K562 (cell line): ENCODE results near the gene CDK11A. TPM values are rescaled to one million over a fixed set of nuclear protein-coding genes. Genes with fewer than 3 reads are reported as not detected.
"Not testable (repeated sequence)": the region's sequence is repeated elsewhere in the genome, so short reads cannot be mapped to it uniquely, and the experiment has no call there.

Experiments
- ATAC-seq: fragments of 200-7000 bp; cut with Tn5 transposase; 3 replicates; pipeline ENCODE4 v1.9.1; 2020; ENCODE audit warnings: moderate library complexity
- BruUV-seq: library from RNA; stranded (reverse); fragments of 400-500 nt; replicated peaks from 2 replicates; lab custom pipeline; 2021; lab: Mats Ljungman, UMichigan
- CTCF ChIA-PET: fragments of 300-600 bp; formaldehyde crosslinking; extraction: SDS; loops from one replicate; lab custom pipeline; 2021; ENCODE audit warnings: low intra/inter-chr PET ratio; lab: Yijun Ruan, JAX
- POLR2A ChIA-PET: fragments of 300-600, 350-650 bp; sonication (Branson Sonifier 250); formaldehyde crosslinking; extraction: SDS; loops from one replicate; lab custom pipeline; 2021; ENCODE audit warnings: antibody characterized with exemption, inconsistent platforms; lab: Yijun Ruan, JAX
- DNase-seq, 4 experiments: peaks; one replicate each; pipeline versions ENCODE4 v3.0.0 to v3.0.0-alpha.2; 2011 to 2018; ENCODE audit warnings: low spot score in 3 of 4, mixed read lengths in 3 of 4; ENCODE audit errors: extremely low read depth in 1 of 4
- FAIRE-seq: peaks from 2 replicates; lab custom pipeline; 2011; peaks lifted over from hg19 to GRCh38; lab: Jason Lieb, UNC
- H2AFZ ChIP-seq: 2 replicates; pipeline ENCODE4 v1.6.0; 2011; ENCODE audit warnings: low read depth, low read length, control low read depth, inconsistent platforms
- H3K27ac ChIP-seq: fragments of 200-600 bp; 3 replicates; pipeline ENCODE4 v1.8.0; 2011; ENCODE audit warnings: low read depth, mild to moderate bottlenecking, control low read depth, inconsistent platforms, low read length, moderate library complexity, mixed read lengths; ENCODE audit errors: extremely low read depth
- H3K27me3 ChIP-seq, 2 experiments: fragments of 300-600 bp in 1 of 2; 2 replicates in 1 of 2; 3 replicates in 1 of 2; pipeline versions ENCODE4 v1.6.0 to v1.8.0; 2011; ENCODE audit warnings: inconsistent platforms in 2 of 2, low read length in 2 of 2, mild to moderate bottlenecking in 1 of 2, mixed read lengths in 1 of 2, moderate library complexity in 1 of 2; ENCODE audit not compliant: control insufficient read depth in 2 of 2, insufficient read depth in 2 of 2
- H3K36me3 ChIP-seq: fragments of 300-600 bp; 3 replicates; pipeline ENCODE4 v1.8.0; 2011; ENCODE audit warnings: mild to moderate bottlenecking, low read length, inconsistent platforms; ENCODE audit not compliant: control insufficient read depth, insufficient read depth
- H3K4me1 ChIP-seq, 2 experiments: fragments of 200-600 bp in 1 of 2; replicated peaks in 1 of 2; 2 replicates in 1 of 2; 3 replicates in 1 of 2; pipeline versions ENCODE4 v1.5.1 to v1.8.0; 2011; ENCODE audit warnings: inconsistent platforms in 2 of 2, low read length in 2 of 2, mild to moderate bottlenecking in 1 of 2, mixed read lengths in 1 of 2, moderate library complexity in 1 of 2; ENCODE audit not compliant: control insufficient read depth in 2 of 2, insufficient read depth in 2 of 2
- H3K4me2 ChIP-seq: 2 replicates; pipeline ENCODE4 v1.6.1; 2011; ENCODE audit warnings: low read length, control low read depth, inconsistent platforms, mixed read lengths; ENCODE audit not compliant: insufficient read depth
- H3K4me3 ChIP-seq: fragments of 200-600 bp; sonication (generic), shearing (Covaris generic); 2 replicates; pipeline ENCODE4 v1.5.1; 2016; ENCODE audit warnings: control low read depth, inconsistent platforms
- H3K79me2 ChIP-seq: fragments of 200-600 bp; 3 replicates; pipeline ENCODE4 v1.8.0; 2011; ENCODE audit warnings: low read length, inconsistent platforms; ENCODE audit not compliant: control insufficient read depth, insufficient read depth
- H3K9ac ChIP-seq, 2 experiments: 2 replicates each; pipeline versions ENCODE4 v1.6.0 to v1.6.1; 2011; ENCODE audit warnings: low read depth in 2 of 2, low read length in 2 of 2, control low read depth in 1 of 2, inconsistent platforms in 1 of 2, mild to moderate bottlenecking in 1 of 2, mixed read lengths in 1 of 2; ENCODE audit not compliant: insufficient read depth in 1 of 2
- H3K9me1 ChIP-seq: one replicate; pipeline ENCODE4 v1.6.0; 2011; ENCODE audit warnings: inconsistent platforms, mild to moderate bottlenecking, low read length, moderate library complexity; ENCODE audit not compliant: control insufficient read depth, insufficient read depth
- H3K9me3 ChIP-seq: replicated peaks from 2 replicates; pipeline ENCODE4 v1.5.1; 2011; ENCODE audit warnings: low read depth, low read length, inconsistent platforms; ENCODE audit not compliant: control insufficient read depth, insufficient read depth
- H4K20me1 ChIP-seq: replicated peaks from 2 replicates; pipeline ENCODE4 v1.6.1; 2011; ENCODE audit warnings: low read length, inconsistent platforms, mixed read lengths; ENCODE audit not compliant: control insufficient read depth, insufficient read depth
- RBFOX2 ChIP-seq: fragments of 200-400 bp; formaldehyde crosslinking; IDR thresholded peaks from 2 replicates; pipeline ENCODE4 v1.6.1; 2017; ENCODE audit warnings: low read depth, mild to moderate bottlenecking, low read length, moderate library complexity
- WGBS: fragments of 100-300 bp; shearing (Covaris generic); methylation state at CpG from one replicate; pipeline ENCODE4 v1.1.6; 2016; ENCODE audit warnings: low coverage, mixed read lengths; ENCODE audit not compliant: insufficient coverage; ENCODE audit errors: missing lambda C conversion rate; 5-methylcytosine and 5-hydroxymethylcytosine counted together
- in situ Hi-C: fragments of 300-500 bp; cut with MboI; formaldehyde crosslinking; loops from 4 replicates; pipeline ENCODE4 v1.15.0; 2018; ENCODE audit warnings: inconsistent platforms, mixed read lengths
- intact Hi-C: fragments of 100-400 bp; cut with micrococcal nuclease; formaldehyde crosslinking; loops from 2 replicates; pipeline ENCODE4 v1.14.2; 2022
- polyA plus RNA-seq, 8 experiments: library from polyadenylated mRNA; depleted of rRNA in 4 of 8; stranded (reverse) in 5 of 8; unstranded in 3 of 8; fragments of >200 nt; fragmentation: Nextera tagmentation in 2 of 8; fragmentation: Illumina TruSeq in 1 of 8; extraction: Ambion mirVana in 2 of 8; extraction: Trizol in 1 of 8; gene quantifications; 2 replicates each; pipeline versions ENCODE4 v1.2.1 to v1.2.3, GENCODE V29; 2011 to 2014; ENCODE audit warnings: inconsistent platforms in 1 of 8, missing spikeins in 1 of 8
- total RNA-seq, 7 experiments: library from RNA; depleted of rRNA in 6 of 7; stranded (reverse); fragments of >200 nt in 6 of 7; fragmentation: Illumina TruSeq in 2 of 7; extraction: Trizol in 2 of 7; gene quantifications; 2 replicates each; pipeline versions ENCODE4 v1.2.1 to v1.2.3, GENCODE V29; 2011 to 2021; ENCODE audit warnings: low replicate concordance in 1 of 7

The CDK11A gene
- total and polyA plus RNA-seq, 9 of the 15 experiments (the other 6 are each of a cell fraction or from before 2014, with no cell fraction given) = 4.5 to 71.0 (median 43.9) TPM

GRCh38 chr1:1707241-1707640 is 16.9 kb downstream of the CDK11A start:
- H3K79me2 ChIP-seq, H3K4me2 ChIP-seq, H3K4me3 ChIP-seq, DNase-seq, H3K9ac ChIP-seq, H3K27ac ChIP-seq, POLR2A ChIA-PET, H3K9me1 ChIP-seq, H3K27me3 ChIP-seq, FAIRE-seq, ATAC-seq, CTCF ChIA-PET, H3K9me3 ChIP-seq, H3K4me1 ChIP-seq, intact Hi-C loops, H4K20me1 ChIP-seq, in situ Hi-C loops, BruUV-seq, H2AFZ ChIP-seq: not testable (repeated sequence)
- TF ChIP-seq RBFOX2 = 0 out of 2 replicates have a peak, but pooled peaks have one; percentile 14
- H3K36me3 ChIP-seq = peaks cover 18% of the 10 kb centered on the region; the same call in 1 of the 3 replicates
- 97% methylated on average over 5 of the region's 23 CpGs for WGBS

DNA sequence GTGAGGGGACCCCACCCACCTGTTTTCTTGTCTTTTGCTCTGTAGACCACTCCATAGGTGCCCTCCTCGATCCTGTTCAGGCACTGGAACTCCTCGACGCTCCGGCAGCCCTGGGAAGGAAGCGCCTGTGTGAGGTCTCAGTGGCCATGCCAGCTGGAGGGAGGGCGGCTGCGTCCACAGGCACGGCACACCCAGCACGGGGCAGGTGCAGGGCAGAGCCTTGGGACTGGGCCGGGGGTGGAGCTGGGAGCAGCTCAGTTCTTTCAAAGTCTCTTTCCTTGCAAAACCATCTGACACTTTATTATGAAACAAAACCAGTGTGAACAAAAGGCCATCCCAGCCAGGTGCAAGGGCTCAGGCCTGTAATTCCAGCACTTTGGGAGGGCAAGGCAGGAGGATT is 18.5 kb downstream of the CDK11A start:
- ATAC-seq, H3K27ac ChIP-seq, H4K20me1 ChIP-seq, POLR2A ChIA-PET, H3K27me3 ChIP-seq, FAIRE-seq, intact Hi-C loops, H2AFZ ChIP-seq, H3K9ac ChIP-seq, H3K4me3 ChIP-seq, CTCF ChIA-PET, H3K9me3 ChIP-seq, H3K4me1 ChIP-seq, H3K4me2 ChIP-seq, H3K9me1 ChIP-seq, BruUV-seq, in situ Hi-C loops, H3K79me2 ChIP-seq, DNase-seq: not testable (repeated sequence)
- WGBS = 100% methylated on average over 4 of the region's 10 CpGs
- peaks cover 18% of the 10 kb centered on the region; the same call in 1 of the 3 replicates for H3K36me3 ChIP-seq
